ENCODE measurements around the gene STMN3.
"Not testable (repeated sequence)": the region's sequence is repeated elsewhere in the genome, so short reads cannot be mapped to it uniquely, and the experiment has no call there.

STMN3 gene

GRCh38 chr20:63630956-63631355, 22.3 kb downstream of the STMN3 start:
- not testable (repeated sequence) for DNase-seq

- peak; percentile 74 for DNase-seq
These were observed 24.8 kb downstream of the STMN3 start for GRCh38 chr20:63628246-63628975.

DNA sequence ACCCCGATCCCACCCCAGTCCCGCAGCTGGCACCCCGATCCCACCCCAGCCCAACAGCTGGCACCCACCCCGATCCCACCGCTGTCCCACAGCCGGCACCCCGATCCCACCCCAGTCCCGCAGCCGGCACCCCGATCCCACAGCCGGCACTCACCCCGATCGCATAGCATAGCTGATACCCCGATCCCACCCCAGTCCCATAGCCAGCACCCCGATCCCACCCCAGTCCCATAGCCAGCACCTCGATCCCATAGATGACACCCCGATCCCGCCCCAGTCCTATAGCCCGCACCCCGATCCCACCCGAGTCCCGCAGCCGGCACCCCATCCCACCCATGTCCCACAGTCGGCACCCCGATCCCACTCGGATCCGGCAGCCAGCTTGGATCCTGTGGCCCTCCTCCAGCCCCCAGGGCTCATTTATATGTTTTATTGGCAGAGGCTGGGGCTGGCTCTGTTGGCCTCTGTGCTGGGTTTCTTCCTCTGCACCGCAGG, 25.4 kb downstream of the STMN3 start:
- DNase-seq: no peak

- peak; percentile 91 for DNase-seq
These were observed 26.0 kb downstream of the STMN3 start for GRCh38 chr20:63627129-63627750.

- DNase-seq: peak; percentile 81
These were observed 26.6 kb downstream of the STMN3 start, which contains the start of gene GMEB2 for GRCh38 chr20:63626424-63627128. GMEB2 (minus strand) TSS chr20:63627101; CDS start chr20:63619397, 7,704 bp downstream.

DNA sequence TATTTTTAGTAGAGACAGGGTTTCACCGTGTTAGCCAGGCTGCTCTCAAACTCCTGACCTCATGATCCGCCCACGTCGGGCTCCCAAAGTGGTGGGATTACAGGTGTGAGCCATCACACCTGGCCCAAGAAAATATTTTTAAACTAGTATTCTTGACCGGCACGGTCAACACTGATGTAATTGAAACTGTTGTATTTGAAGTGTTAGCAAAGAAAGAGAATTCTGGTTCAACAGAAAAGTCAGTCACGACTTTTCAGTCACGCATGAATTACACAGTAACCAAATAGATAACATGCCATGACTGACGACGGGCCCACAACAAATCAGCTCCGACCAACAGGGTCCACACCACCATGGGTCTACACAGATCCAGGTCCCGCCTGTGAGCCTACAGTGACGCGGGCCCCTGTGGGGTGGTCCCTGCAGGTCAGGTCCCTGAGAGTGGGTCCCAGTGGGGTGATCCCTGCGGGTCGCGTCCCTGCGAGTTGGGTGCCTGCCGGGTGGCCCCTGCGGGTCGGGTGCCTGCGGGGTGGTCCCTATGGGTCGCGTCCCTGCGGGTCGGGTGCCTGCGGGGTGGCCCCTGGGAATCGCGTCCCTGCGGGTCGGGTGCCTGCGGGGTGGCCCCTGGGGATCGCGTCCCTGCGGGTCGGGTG, 27.3 kb downstream of the STMN3 start:
- DNase-seq: no peak

GRCh38 chr20:63624486-63624885, 28.7 kb downstream of the STMN3 start:
- no peak for DNase-seq

GRCh38 chr20:63622732-63623131, 30.5 kb downstream of the STMN3 start:
- no peak for DNase-seq

DNA sequence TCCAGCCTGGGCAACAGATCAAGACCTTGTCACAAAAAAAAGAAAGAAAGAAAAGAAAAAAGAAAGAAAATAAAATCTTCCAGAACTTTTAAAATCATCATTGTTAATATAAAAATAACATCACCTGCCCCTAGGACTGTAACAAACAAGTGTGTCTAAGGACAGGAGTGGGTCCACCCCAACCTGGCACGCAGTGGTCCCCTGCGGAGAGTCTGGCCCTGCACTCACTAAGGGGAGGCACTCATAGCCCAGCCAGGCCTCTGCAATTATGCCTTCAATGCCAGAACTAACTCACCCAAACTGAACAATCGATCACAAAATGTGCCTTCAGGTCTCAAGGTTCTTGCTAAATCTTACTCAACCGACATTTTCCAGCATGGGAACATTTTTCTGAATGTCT, 31.1 kb downstream of the STMN3 start:
- no peak for DNase-seq

DNA sequence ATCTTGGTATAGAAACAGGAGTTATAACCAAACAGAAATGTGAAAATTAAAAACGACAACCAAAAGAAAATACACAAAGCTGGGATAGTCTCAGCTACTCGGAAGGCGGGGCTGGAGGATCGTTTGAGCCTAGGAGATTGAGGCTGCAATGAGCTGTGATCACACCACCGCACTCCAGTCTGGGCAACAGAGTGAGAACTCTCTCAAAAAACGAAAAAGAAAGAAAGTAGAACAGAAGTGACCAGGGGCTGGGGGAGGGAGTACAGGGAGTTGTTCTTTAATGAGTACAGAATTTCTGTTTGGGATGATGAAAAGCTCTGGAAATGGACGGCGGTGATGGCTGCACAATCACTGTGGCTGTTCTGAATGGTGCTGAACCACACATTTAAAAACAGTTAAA, 32.2 kb downstream of the STMN3 start:
- no peak for DNase-seq

GRCh38 chr20:63619505-63619904, 33.7 kb downstream of the STMN3 start:
- no peak for DNase-seq

DNA sequence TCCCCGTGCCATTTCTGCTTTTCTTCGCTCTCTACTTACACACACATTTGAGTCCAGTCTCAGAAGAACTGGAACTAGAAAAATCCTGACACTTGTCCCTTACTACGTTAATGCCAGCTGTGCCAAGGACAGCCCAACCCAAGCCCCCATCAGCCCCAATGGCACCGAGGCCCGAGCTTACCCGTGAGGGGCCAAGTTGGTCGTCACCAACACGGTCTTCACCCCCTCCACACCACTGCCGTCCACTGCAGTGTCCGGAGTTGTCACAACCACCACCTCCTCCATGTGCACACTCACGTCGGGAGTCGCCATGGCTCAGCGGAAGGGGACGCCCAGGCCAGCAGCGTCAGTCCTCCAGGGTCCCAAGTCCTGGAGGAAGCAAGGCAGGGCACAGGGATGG, 34.1 kb downstream of the STMN3 start:
- no peak for DNase-seq

- no peak for DNase-seq
These were observed 34.8 kb downstream of the STMN3 start for GRCh38 chr20:63618291-63618980.

GRCh38 chr20:63617876-63618265, 35.4 kb downstream of the STMN3 start:
- DNase-seq: no peak

DNA sequence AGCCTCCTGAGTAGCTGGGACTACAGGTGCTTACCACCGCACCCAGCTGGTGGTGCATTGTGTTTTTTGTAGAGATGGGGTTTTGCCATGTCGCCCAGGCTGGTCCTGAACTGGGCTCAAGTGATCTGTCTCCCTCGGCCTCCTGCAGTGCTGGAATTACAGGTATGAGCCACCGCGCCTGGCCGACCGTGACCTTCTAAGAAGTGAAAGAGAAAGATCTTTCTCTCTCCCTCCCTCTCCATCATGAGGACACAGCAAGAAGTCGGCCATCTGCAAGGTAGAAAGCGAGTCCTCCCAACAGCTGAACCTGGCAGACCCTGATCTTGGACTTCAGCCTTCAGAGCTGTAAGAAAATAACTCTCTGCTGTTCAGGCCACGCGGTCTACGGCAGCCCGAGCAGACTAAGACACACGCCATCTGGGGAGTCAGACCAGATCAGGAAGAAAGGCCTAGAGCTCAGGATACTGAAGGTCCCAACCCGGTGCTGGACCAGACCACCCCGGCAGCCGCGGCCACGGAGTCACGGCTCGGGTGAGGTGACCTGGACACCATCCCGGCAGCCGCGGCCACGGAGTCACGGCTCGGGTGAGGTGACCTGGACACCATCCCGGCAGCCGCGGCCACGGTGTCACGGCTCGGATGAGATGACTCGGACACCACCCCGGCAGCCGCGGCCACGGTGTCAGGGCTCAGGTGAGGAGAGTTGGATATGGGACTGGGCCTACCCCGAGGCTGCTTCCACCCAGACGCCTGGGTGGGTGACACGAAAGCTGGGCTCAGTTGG, 35.9 kb downstream of the STMN3 start:
- DNase-seq: no peak

DNA sequence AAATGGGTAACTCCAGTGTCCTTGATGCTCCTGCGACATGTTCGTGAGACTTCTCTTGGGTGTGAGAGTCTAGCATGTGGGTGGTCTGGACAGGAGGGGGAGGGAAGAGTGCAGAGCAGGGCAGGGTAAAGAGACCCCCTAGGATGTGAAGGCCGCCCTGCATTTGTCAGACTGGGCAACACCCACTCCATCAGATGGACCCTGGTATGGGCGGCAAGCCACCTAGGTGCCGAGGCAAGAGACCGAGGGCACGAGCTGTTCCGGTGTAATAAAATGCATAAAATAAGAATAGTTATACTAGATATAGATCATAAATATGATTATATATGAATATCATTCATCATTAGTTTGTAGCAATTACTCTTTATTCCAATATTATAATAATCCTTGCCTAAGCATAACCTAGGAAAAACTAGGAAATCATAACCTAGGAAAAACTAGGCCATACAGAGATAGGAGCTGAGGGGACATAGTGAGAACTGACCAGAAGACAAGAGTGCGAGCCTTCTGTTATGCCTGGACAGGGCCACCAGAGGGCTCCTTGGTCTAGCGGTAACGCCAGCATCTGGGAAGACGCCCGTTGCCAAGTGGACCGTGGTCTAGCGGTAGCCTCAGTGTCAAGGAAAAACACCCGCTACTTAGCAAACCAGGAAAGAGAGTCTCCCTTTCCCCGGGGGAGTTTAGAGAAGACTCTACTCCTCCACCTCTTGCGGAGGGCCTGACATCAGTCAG, 39.2 kb downstream of the STMN3 start:
- not testable (repeated sequence) for DNase-seq

DNA sequence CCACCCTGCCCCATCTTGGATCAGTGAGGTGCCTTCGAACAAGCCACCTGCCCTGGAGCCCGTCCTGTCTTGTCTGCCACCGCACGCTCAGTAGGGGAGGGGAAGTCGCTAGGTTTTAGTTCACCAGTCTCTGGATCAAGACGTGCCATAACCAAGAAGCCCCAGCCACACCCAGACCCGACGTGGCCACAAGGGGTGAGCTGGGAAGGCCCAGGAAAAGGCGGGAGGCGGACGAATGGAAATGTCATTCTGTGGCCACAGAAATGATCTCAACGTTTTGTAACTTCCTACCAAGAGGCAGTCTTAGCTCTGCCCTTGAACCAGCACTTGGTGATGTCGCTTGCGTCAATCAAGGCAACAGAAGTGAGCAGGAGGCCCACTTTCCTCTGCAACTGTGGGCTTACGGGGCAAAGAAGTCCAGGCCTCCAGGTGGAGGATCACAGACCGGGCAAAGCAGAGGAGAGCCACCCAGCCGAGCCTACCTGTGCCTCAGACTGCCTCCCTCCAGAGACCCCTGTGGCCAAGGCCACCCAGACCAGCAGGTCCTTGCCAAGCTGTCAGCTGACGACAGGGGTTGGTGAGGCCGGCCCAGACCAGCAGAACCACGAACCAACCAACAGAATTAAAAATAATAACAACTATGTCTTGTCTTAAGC, 40.8 kb downstream of the STMN3 start:
- DNase-seq: no peak

DNA sequence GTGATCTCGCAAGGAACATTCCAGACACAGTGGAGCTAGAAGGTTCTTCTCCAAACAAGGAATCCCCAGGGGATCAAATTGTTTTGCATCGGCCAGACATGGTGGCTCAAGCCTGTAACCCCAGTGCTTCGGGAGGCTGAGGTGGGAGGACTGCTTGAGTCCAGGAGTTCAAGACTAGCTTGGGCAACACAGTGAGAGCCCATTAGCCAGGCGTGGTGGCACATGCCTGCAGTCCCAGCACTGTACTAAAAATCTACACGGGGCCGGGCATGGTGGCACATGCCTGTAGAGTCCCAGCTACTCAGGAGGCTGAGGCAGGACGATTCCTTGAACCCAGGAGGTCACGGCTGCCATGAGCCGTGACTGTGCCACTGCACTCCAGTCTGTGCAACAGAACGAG, 41.6 kb downstream of the STMN3 start:
- no peak for DNase-seq

DNA sequence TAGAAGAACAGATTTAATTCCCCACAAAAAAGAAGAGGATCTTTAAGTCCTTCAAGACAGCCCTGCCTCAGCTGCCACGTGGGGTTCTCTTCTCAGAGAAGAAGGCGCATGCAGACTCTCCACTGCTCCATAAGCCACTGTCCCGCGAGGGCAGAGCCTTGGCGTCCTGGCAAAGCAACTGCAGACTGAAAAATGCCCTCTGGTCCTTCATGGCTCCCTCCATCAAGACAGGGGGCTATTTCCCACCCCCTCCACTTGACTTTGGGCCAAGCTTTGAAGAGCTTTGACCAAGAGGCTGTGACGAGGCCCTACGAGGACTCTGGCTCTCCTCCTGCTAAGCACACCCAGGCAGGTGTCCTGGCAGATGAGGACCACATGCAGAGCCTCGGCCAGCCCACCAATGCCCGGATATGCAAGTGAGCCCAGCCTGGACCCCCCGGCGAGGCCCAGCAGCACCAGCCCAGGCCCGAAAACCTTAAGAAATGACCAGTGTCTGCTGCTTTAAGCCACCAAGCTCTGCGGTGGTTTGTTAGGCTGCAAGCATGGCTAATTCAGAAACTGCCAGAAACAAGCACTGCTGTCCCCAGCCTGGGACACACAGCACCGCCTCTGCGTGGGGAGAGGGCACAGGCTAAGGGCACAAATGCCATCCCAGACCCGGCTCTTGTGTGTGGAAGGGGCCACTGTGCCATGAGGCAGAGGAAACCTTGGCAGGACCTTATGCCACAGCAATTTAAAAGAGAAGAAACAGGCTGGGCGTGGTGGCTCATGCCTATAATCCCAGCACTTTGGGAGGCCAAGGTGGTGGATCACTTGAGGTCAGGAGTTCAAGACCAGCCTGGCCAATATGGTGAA, 42.4 kb downstream of the STMN3 start:
- DNase-seq: no peak

GRCh38 chr20:63606686-63607085, 46.5 kb downstream of the STMN3 start:
- DNase-seq: peak; percentile 16

Measured in GDM1 (cell line).